HG02852 (cell line): ENCODE data around the gene UBXN2A.
"Not testable (repeated sequence)": the region's sequence is repeated elsewhere in the genome, so short reads cannot be mapped to it uniquely, and the experiment has no call there.

ENCODE experiments used
- ATAC-seq: cut with Tn5 transposase; IDR thresholded peaks from one replicate; pipeline ENCODE4 v1.9.1; 2021; ENCODE audit warnings: mild to moderate bottlenecking, moderate library complexity; ENCODE audit not compliant: unreplicated experiment

UBXN2A gene

DNA sequence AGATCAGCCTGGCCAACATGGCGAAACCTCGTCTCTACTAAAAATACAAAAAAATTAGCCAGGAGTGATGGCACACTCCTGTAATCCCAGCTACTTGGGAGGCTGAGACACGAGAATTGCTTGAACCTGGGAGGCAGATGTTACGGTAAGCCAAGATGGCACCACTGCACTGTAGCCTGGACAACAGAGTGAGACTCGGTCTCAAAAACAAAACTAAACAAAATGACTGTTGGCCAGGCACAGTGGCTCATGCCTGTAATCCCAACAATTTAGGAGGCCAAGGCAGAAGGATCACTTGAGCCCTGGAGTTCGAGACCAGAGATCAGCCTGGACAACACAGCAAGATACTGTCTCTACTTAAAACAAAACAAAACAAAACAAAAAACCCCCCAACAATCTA lies 102.9 kb downstream of the UBXN2A start:
- not testable (repeated sequence) for ATAC-seq

DNA sequence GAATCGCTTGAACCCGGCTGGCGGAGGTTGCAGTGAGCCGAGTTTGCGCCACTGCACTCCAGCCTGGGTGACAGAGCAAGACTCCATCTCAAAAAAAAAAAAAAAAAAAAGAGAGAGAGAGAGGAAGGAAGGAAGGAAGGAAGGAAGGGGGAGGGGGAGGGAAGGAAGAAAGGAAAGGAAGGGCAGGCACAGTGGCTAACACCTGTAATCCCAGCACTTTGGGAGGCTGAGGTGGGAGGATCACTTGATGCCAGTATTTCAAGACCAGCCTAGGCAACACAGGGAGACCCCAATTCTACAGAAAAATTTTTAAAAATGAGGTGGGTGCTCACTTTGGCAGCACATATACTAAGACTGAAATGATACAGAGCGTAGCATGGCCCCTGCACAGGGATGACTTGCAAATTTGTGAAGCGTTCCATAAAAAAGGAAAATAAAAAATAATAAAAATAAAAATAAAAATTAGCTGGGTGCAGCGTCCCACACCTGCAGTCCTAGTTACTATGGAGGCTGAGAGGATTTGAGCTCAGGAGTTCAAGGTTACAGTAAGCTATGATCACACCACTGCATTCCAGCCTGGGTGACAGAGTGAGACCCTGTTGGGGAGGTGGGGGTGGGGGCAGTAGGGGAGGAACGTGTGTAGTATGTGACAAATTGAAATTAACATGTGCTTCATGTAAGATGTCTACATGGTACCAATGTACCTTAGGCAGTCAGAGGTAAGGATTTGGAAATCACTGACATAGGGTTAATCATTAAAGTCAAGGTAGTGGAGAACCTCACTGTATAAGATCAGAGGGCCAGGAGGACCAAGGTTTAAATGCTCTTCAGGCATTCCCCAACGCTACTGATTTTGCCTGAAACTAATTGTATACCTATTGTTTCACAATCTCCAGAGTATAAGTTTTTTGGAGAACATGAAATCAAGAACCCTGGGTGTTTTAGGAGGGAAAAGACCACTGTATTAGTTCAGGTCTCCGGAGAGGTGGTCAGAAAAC lies 105.5 kb downstream of the UBXN2A start:
- ATAC-seq = no peak

DNA sequence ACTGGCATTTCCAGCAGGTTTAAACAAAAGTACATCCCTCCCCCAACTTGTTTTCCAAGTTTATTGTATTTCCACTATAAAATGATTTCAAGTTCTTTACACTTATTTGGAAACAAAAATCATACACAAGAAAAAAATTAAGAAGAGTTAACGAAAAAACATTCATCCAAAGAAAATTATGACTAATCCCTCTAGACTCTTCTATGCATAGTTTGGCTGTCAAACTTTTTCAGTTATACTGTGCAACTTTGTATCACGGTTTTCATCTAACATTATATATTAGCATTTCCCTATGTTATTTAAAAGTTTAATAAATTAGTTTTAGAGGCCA lies 106.3 kb downstream of the UBXN2A start:
- ATAC-seq = no peak

DNA sequence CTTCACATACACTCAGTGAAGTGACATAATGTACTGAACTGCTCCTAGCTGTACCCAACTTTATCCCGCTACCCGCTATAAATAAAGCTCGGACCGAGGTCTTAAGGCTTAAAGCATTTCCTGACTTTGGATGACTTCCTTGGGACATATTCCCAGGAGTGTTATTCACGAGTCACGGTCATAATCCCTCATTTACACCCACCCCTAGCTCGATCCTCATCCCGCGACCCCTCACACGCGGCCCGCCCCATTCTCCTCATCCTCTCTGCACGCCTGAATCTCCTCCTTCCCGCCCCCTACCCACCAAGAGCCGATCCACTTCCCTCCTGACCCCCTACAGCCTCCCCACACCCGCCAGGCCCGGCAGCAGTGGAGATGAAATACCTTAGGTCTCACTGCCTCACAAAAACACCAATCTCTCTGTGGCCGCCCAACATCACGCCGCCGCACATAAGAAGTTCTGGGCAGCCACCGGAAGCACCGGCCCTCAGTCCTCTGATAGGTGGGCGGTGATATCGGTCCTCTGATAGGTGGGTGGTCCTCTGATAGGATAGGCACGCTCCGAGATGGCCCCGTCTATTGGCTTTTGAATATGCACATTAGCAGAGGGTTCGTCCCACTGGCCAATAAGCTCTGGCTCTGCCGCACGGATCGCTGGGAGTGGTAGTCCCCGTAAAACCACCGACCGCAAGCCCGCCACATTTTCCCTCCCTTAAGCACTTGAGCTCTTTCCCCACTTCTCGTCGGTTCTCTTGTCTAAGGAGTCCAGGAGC lies 106.9 kb downstream of the UBXN2A start, which contains the start of gene WDCP:
WDCP (minus strand) TSS at position 462 of the 773 bp plus-strand sequence. CDS start 7,897 bp downstream, outside the sequence.
- peak; percentile 99 for ATAC-seq

DNA sequence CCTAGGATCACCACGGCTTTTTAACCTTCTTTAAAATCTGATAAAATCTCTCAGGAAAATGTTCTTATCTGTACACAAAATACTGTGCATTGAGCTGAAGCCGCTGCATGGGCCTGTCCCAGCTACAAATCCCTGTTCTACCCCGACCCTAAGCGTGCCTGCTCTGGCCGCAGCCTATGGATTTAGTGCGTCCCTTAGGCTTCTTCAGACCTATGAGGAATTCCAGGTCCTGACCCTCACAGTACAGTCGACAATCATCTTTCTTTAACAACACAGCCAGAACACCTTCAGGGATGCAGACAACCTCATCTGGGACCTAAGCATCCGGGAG lies 107.4 kb downstream of the UBXN2A start:
- ATAC-seq = peak; percentile 7

DNA sequence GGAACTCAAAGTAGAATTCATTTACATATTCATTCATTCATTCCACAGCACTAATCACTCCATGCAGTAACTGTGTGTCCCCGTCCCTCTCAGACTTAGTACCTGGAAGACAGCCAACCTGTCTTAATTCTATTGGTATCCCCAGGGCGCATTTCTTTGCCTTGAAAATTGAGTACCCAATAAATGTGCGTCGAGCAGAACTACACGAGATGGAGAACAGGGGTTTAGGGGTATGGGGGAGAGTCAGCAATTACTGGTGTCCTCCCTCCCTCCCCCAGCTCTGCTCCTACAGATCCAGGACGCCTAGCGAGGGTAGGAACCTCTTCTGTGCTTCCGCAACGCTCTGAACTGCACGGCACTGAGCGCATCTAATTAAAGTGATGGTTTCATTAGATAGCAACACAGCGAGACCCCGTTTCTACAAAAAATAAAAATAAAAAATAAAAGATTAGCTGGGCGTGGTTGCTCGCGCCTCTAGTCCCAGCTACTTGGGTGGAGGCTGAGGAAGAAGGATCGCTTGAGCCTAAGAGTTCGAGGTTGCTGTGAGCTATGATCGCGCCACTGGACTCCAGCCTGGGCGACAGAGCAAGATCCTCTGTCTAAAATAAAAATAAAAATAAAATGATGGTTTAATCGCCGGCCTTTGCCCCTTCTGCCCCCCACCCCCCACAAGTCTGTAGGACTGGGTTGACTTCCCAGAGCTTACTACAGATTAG lies 108.7 kb downstream of the UBXN2A start:
- no peak for ATAC-seq

DNA sequence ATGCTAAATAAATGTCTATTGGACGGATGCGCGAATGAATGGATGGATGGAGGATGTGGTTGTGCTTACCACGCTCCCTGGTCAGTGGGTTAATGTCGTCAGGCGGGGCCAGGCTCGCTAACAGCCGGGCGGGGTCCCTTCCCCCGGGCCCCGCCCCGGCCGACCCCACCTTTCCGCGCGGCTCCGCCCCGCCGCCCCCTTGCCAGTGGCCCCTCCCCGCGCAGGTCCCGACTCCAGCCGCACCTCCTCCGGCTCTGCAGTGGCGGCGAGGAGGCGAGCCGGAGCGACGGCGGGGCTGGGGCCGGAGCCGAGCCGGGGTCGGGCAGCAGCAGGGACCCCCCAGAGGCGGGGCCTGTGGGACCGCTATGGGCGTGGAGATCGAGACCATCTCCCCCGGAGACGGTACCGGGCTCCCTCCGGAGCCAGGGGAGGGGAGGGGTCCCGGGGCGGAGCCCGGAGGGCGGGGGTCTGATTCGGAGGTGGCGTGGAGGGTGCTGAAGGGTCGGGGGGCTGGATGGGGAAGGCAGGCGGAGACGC lies 109.3 kb downstream of the UBXN2A start, which contains the start of gene FKBP1B:
FKBP1B (plus strand) TSS at position 257 of the 537 bp plus-strand sequence; CDS start at position 366, 109 bp downstream.
- ATAC-seq = no peak

DNA sequence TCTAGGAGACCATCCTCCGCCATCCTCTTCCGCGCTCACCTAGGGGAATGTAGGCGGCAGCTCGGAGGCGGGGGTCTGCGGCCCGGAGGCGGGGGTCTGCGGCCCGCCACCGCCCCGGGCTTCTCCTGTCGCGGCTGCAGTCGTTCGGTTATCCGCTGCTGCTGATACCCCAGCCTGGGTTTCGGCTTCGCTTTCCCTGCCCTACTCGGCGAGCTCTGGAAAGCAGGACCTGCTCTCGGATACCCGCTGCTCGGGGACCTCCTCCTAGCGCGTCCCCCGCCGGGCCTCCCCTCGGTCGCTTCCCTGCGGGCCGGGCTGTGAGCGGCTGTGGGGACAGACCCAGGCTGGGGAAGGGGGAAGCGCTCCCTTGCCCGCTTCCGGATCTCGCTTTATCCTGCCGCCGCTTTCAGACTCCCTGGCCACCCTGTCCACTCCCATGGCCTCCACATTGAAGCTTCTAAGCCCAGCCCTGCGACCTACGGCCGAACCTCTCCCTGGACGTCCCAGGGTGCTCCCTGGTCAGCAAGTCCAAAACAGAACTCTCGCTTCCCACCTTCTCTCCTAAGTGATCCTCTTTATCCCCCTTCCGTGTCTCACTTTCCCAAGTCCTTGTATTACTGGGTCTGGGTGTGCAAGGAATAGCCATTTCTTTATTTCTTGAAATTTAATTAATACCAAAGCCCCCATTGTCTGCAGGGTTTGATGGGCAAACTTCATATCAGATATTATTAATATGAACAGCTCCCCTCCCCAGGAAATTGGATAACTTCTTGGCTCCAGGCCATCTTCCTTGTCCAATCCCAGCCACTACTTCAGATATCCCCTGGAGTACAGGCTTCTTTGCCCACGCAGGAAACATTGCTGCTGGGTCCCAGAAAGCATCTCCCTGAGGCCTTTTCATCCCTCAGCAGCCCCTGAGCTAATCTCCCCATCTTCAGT lies 110.0 kb downstream of the UBXN2A start:
- ATAC-seq = no peak

DNA sequence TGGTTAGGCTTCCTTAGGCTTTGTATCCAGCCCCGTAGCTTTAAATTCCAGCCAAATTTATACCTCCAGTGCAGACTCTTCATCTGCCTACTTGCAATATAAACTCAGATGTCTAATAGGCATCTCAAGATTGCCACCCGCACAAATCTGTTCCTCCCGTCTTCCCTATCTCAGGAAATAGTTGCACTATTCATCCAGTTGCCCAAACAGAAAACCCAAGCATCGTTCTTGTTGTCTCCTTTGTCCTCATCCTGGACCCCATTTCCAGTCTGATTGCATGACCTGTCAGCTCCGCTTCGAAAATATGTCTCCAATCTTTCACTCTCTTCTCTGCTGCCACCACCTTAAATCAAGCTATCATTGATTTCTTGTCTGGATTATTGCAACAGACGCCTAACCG lies 111.6 kb downstream of the UBXN2A start:
- no peak for ATAC-seq

DNA sequence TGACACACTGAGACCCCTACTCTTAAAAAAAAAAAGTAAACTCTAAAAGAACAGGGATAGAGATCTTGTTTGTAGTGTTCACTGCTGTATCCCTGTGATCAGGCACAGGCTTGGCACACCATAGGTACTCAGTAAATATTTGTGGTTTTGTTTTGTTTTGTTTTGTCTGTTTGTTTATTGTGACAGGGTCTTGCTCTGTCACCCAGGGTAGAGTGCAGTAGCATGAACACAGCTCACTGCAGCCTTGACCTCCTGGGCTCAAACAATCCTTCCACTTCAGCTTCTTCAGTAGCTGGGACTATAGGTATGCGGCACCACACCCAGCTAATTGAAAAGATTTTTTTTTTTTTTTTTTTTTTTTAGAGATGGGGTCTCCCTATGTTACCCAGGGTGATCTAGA lies 112.7 kb downstream of the UBXN2A start:
- ATAC-seq = no peak
